Measurements from ENCODE around the gene UQCC2.
A peak's percentile ranks its signal among the peaks of the same experiment; 100 is the strongest.

DNA sequence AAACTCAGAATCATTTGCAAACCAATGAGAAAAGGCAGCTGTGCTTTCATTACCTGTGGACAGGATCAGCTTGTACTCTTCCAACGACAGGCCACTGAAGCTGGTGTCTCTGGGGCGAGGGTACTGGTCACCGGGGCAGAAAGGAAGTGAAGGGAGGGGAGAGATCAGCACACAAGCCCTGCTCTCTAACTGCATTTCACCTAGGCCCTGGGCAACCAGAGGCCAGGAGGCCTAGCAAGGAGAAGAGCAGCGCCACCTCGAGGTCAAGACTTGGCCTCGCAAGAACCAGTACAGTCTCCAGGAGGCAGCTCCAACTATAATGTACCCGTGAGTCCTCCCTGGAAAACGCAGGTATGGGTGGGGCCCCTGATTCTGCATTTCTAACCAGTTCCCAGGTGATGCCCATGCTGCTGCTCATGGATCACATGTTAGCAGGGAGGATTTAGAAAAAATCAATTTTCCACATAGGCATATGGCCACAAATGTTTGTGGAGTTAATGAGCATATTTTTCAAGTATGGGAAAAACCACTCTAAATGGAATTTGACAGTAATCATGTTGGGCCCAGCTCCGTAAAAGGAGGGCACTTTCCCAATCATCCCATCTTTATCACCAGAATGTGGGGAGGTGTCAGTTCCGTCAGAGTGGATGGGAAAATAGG lies 11.0 kb downstream of the UQCC2 start:
- TF ChIP-seq, protein P1, sequence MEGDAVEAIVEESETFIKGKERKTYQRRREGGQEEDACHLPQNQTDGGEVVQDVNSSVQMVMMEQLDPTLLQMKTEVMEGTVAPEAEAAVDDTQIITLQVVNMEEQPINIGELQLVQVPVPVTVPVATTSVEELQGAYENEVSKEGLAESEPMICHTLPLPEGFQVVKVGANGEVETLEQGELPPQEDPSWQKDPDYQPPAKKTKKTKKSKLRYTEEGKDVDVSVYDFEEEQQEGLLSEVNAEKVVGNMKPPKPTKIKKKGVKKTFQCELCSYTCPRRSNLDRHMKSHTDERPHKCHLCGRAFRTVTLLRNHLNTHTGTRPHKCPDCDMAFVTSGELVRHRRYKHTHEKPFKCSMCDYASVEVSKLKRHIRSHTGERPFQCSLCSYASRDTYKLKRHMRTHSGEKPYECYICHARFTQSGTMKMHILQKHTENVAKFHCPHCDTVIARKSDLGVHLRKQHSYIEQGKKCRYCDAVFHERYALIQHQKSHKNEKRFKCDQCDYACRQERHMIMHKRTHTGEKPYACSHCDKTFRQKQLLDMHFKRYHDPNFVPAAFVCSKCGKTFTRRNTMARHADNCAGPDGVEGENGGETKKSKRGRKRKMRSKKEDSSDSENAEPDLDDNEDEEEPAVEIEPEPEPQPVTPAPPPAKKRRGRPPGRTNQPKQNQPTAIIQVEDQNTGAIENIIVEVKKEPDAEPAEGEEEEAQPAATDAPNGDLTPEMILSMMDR (conservative IDR thresholded peaks at IDR 0.05; ENCODE audit: low read length): peak; percentile 93
- no peak for TF ChIP-seq EZH2phosphoT487 (IDR thresholded peaks at IDR 0.05; ENCODE audit: borderline replicate concordance, low read depth, low read length)
